Gastroesophageal sphincter (tissue), 3 donors: Measurements from ENCODE around the gene CNTNAP5.

ENCODE experiments used
- EP300 ChIP-seq: sonication (generic); formaldehyde crosslinking; IDR thresholded peaks from one replicate; pipeline ENCODE4 v1.6.1; 2017; ENCODE audit warnings: antibody characterized with exemption, mild to moderate bottlenecking
- POLR2AphosphoS5 ChIP-seq: sonication (generic); formaldehyde crosslinking; IDR thresholded peaks from one replicate; pipeline ENCODE4 v1.6.1; 2017; ENCODE audit warnings: antibody characterized with exemption
- TF ChIP-seq, protein P1 (sequence below), 4 experiments: fragments of 200-600 bp in 2 of 4; fragments of 450-650 bp in 2 of 4; sonication (generic) in 1 of 4; IDR thresholded peaks; one replicate each; pipeline ENCODE4 v1.5.1; 2017 to 2019; ENCODE audit warnings: antibody characterized with exemption in 4 of 4, mild to moderate bottlenecking in 2 of 4, moderate library complexity in 2 of 4

- TF ChIP-seq, protein P1, sequence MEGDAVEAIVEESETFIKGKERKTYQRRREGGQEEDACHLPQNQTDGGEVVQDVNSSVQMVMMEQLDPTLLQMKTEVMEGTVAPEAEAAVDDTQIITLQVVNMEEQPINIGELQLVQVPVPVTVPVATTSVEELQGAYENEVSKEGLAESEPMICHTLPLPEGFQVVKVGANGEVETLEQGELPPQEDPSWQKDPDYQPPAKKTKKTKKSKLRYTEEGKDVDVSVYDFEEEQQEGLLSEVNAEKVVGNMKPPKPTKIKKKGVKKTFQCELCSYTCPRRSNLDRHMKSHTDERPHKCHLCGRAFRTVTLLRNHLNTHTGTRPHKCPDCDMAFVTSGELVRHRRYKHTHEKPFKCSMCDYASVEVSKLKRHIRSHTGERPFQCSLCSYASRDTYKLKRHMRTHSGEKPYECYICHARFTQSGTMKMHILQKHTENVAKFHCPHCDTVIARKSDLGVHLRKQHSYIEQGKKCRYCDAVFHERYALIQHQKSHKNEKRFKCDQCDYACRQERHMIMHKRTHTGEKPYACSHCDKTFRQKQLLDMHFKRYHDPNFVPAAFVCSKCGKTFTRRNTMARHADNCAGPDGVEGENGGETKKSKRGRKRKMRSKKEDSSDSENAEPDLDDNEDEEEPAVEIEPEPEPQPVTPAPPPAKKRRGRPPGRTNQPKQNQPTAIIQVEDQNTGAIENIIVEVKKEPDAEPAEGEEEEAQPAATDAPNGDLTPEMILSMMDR (IDR thresholded peaks at IDR 0.05), result no peak
- TF ChIP-seq EP300, result no peak
- TF ChIP-seq POLR2AphosphoS5, result no peak
Observed at GRCh38 chr2:124145982-124146381, 120.9 kb downstream of the CNTNAP5 start.
